HEK293 (cell line): ENCODE results near the gene POFUT2.

Source experiments
- CTCF ChIA-PET: fragments of 350-600 bp; formaldehyde crosslinking; extraction: SDS; loops from one replicate; lab custom pipeline; 2021; ENCODE audit warnings: antibody characterized with exemption; lab: Yijun Ruan, JAX
- POLR2A ChIA-PET: fragments of 300-600 bp; formaldehyde crosslinking; extraction: SDS; loops from one replicate; lab custom pipeline; 2020; ENCODE audit warnings: antibody characterized with exemption, inconsistent platforms; lab: Yijun Ruan, JAX
- H3K27ac ChIP-seq: fragments of 200-500 bp; sonication (Bioruptor generic); 2 replicates; pipeline ENCODE4 v1.5.1; 2014; ENCODE audit warnings: low read depth, low read length, control low read depth, inconsistent platforms; ENCODE audit errors: extremely low read depth
- H3K36me3 ChIP-seq, 2 experiments: fragments of 200-500 bp in 1 of 2; sonication (Bioruptor generic) in 1 of 2; 1 replicate in 1 of 2; 2 replicates in 1 of 2; pipeline ENCODE4 v1.5.1; 2014 to 2017; ENCODE audit warnings: inconsistent platforms in 2 of 2, low read length in 2 of 2; ENCODE audit not compliant: control insufficient read depth in 2 of 2, insufficient read depth in 1 of 2
- H3K4me1 ChIP-seq: fragments of 200-500 bp; sonication (Bioruptor generic); 2 replicates; pipeline ENCODE4 v1.5.1; 2014; ENCODE audit warnings: mild to moderate bottlenecking, low read length, inconsistent platforms; ENCODE audit not compliant: control insufficient read depth, insufficient read depth
- H3K4me3 ChIP-seq: 2 replicates; pipeline ENCODE4 v1.5.1; 2011; ENCODE audit warnings: low read depth, mild to moderate bottlenecking, control low read depth, low read length, moderate library complexity
- H3K9me3 ChIP-seq: fragments of 200-500 bp; sonication (Bioruptor generic); 2 replicates; pipeline ENCODE4 v1.5.1; 2014; ENCODE audit warnings: low read depth, low read length, inconsistent platforms; ENCODE audit not compliant: control insufficient read depth, insufficient read depth
- GFI1B ChIP-seq: fragments of 450-650 bp; formaldehyde crosslinking; IDR thresholded peaks from 2 replicates; pipeline ENCODE4 v1.5.1; 2016; ENCODE audit warnings: missing biosample characterization, missing genetic modification characterization
- SCRT1 ChIP-seq: fragments of 450-650 bp; formaldehyde crosslinking; IDR thresholded peaks from 2 replicates; pipeline ENCODE4 v1.5.1; 2016; ENCODE audit warnings: missing biosample characterization, missing genetic modification characterization, borderline replicate concordance
- ZBTB17 ChIP-seq: fragments of 450-650 bp; formaldehyde crosslinking; IDR thresholded peaks from 2 replicates; pipeline ENCODE4 v1.5.1; 2016; ENCODE audit warnings: missing biosample characterization, missing genetic modification characterization
- ZFP37 ChIP-seq: fragments of 450-650 bp; formaldehyde crosslinking; IDR thresholded peaks from 2 replicates; pipeline ENCODE4 v1.5.1; 2016; ENCODE audit warnings: missing biosample characterization, missing genetic modification characterization
- ZNF133 ChIP-seq: fragments of 450-650 bp; formaldehyde crosslinking; IDR thresholded peaks from 2 replicates; pipeline ENCODE4 v1.5.1; 2016; ENCODE audit warnings: missing biosample characterization, missing genetic modification characterization
- ZNF24 ChIP-seq: fragments of 450-650 bp; formaldehyde crosslinking; IDR thresholded peaks from 2 replicates; pipeline ENCODE4 v1.5.1; 2016; ENCODE audit warnings: missing biosample characterization, missing genetic modification characterization
- ZNF324 ChIP-seq: fragments of 450-650 bp; formaldehyde crosslinking; IDR thresholded peaks from 2 replicates; pipeline ENCODE4 v1.5.1; 2016; ENCODE audit warnings: missing biosample characterization, missing genetic modification characterization
- ZNF777 ChIP-seq: fragments of 450-650 bp; formaldehyde crosslinking; IDR thresholded peaks from 2 replicates; pipeline ENCODE4 v1.5.1; 2017; ENCODE audit warnings: missing biosample characterization, missing genetic modification characterization, borderline replicate concordance
- ZNF791 ChIP-seq: fragments of 450-650 bp; formaldehyde crosslinking; IDR thresholded peaks from 2 replicates; pipeline ENCODE4 v1.5.1; 2016; ENCODE audit warnings: missing biosample characterization, missing genetic modification characterization
- ZNF830 ChIP-seq: fragments of 450-650 bp; IDR thresholded peaks from 2 replicates; pipeline ENCODE4 v1.5.0; 2018; ENCODE audit warnings: missing biosample characterization, missing genetic modification characterization, low read depth, mild to moderate bottlenecking, moderate library complexity
- TF ChIP-seq, protein P1 (sequence below): fragments of 450-650 bp; formaldehyde crosslinking; IDR thresholded peaks from 2 replicates; pipeline ENCODE4 v1.5.1; 2016; ENCODE audit warnings: missing biosample characterization, missing genetic modification characterization
- TF ChIP-seq, protein P2 (sequence below): fragments of 450-650 bp; formaldehyde crosslinking; IDR thresholded peaks from 2 replicates; pipeline ENCODE4; 2016; ENCODE audit warnings: missing biosample characterization, missing genetic modification characterization
- TF ChIP-seq, protein P3 (sequence below): fragments of 450-650 bp; formaldehyde crosslinking; IDR thresholded peaks from 2 replicates; pipeline ENCODE4 v1.5.1; 2016; ENCODE audit warnings: missing biosample characterization, missing genetic modification characterization
- TF ChIP-seq, protein P4 (sequence below): fragments of 450-650 bp; formaldehyde crosslinking; IDR thresholded peaks from 2 replicates; pipeline ENCODE4 v1.5.1; 2016; ENCODE audit warnings: missing biosample characterization, missing genetic modification characterization
- TF ChIP-seq, protein P5 (sequence below): fragments of 450-650 bp; formaldehyde crosslinking; IDR thresholded peaks from 2 replicates; pipeline ENCODE4 v1.5.1; 2016; ENCODE audit warnings: missing biosample characterization, missing genetic modification characterization, borderline replicate concordance
- TF ChIP-seq, protein P6 (sequence below): fragments of 450-650 bp; formaldehyde crosslinking; IDR thresholded peaks from 2 replicates; pipeline ENCODE4 v1.5.1; 2016; ENCODE audit warnings: missing biosample characterization, missing genetic modification characterization

POFUT2 gene

DNA sequence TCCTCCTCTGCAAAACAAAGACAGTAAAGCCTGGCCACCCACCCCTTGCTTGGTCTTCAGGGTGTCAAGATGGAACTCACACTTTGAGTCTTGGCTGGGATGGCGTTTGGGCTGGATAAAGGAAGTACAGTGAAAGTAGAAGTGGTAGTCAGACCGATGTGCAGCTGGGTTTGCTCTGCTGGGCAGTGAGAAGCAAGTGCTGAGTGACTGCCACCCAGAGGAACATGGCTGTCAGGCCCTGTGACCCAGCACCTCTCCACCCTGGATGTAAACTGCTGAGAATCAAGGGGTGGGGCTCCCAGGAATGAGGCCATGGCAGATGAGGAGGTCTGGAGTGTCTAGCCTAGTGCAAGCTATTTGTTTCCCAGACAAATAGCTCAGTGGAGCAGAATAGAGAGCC lies 51.2 kb downstream of the POFUT2 start:
- no peaks in the 10 kb centered on the region for H3K9me3 ChIP-seq
- no peak overlapping the region for H3K4me3 ChIP-seq
- TF ChIP-seq ZNF324 (tag by site-specific recombination) (no peak), ZNF133 (tag by site-specific recombination) (0 out of 2 replicates have a peak, but pooled peaks have one; percentile 47)
- no peaks in the 10 kb centered on the region for H3K4me1 ChIP-seq
- ChIA-PET CTCF (interaction anchor here (1.2 kb wide), 1 partner anchor 98 kb away, joined by 4 read pairs; no protein-coding TSS in a partner anchor), POLR2A (no interaction called here)
- no peak overlapping the region for H3K27ac ChIP-seq
- H3K36me3 ChIP-seq = no peaks in the 10 kb centered on the region

DNA sequence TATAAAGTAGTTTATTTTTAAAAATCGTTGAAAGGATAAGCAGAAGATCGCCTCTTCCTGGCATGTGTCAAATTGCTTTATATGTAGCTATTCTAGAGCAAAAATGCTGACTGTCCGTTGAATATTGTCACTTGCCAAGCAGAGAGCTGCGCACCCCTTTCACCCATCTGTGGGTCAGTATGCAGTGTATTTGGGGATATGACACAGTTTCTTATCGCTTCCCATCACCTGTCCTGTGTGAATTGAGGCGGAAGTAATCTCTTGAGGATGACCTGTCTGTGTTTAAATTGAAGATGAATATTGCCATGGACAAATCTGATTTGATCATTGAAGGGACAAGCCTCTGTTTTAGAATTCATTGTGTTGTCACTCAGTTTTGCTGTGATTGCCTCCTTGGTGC lies 52.2 kb downstream of the POFUT2 start:
- TF ChIP-seq, protein P1, sequence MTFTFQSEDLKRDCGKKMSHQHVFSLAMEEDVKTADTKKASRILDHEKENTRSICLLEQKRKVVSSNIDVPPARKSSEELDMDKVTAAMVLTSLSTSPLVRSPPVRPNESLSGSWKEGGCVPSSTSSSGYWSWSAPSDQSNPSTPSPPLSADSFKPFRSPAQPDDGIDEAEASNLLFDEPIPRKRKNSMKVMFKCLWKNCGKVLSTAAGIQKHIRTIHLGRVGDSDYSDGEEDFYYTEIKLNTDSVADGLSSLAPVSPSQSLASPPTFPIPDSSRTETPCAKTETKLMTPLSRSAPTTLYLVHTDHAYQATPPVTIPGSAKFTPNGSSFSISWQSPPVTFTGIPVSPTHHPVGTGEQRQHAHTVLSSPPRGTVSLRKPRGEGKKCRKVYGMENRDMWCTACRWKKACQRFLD (tag by site-specific recombination) = no peak
- TF ChIP-seq, protein P2, sequence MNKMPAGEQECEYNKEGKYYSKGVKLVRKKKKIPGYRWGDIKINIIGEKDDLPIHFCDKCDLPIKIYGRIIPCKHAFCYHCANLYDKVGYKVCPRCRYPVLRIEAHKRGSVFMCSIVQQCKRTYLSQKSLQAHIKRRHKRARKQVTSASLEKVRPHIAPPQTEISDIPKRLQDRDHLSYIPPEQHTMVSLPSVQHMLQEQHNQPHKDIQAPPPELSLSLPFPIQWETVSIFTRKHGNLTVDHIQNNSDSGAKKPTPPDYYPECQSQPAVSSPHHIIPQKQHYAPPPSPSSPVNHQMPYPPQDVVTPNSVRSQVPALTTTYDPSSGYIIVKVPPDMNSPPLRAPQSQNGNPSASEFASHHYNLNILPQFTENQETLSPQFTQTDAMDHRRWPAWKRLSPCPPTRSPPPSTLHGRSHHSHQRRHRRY = no peak
- TF ChIP-seq, protein P3, sequence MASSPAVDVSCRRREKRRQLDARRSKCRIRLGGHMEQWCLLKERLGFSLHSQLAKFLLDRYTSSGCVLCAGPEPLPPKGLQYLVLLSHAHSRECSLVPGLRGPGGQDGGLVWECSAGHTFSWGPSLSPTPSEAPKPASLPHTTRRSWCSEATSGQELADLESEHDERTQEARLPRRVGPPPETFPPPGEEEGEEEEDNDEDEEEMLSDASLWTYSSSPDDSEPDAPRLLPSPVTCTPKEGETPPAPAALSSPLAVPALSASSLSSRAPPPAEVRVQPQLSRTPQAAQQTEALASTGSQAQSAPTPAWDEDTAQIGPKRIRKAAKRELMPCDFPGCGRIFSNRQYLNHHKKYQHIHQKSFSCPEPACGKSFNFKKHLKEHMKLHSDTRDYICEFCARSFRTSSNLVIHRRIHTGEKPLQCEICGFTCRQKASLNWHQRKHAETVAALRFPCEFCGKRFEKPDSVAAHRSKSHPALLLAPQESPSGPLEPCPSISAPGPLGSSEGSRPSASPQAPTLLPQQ (tag by site-specific recombination) = no peak
- no peak for TF ChIP-seq GFI1B (tag by site-specific recombination)
- no peak for TF ChIP-seq ZNF777 (tag by site-specific recombination)
- TF ChIP-seq, protein P4, sequence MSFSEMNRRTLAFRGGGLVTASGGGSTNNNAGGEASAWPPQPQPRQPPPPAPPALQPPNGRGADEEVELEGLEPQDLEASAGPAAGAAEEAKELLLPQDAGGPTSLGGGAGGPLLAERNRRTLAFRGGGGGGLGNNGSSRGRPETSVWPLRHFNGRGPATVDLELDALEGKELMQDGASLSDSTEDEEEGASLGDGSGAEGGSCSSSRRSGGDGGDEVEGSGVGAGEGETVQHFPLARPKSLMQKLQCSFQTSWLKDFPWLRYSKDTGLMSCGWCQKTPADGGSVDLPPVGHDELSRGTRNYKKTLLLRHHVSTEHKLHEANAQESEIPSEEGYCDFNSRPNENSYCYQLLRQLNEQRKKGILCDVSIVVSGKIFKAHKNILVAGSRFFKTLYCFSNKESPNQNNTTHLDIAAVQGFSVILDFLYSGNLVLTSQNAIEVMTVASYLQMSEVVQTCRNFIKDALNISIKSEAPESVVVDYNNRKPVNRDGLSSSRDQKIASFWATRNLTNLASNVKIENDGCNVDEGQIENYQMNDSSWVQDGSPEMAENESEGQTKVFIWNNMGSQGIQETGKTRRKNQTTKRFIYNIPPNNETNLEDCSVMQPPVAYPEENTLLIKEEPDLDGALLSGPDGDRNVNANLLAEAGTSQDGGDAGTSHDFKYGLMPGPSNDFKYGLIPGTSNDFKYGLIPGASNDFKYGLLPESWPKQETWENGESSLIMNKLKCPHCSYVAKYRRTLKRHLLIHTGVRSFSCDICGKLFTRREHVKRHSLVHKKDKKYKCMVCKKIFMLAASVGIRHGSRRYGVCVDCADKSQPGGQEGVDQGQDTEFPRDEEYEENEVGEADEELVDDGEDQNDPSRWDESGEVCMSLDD (tag by site-specific recombination) = no peak
- no peak for TF ChIP-seq SCRT1
- TF ChIP-seq, protein P5, sequence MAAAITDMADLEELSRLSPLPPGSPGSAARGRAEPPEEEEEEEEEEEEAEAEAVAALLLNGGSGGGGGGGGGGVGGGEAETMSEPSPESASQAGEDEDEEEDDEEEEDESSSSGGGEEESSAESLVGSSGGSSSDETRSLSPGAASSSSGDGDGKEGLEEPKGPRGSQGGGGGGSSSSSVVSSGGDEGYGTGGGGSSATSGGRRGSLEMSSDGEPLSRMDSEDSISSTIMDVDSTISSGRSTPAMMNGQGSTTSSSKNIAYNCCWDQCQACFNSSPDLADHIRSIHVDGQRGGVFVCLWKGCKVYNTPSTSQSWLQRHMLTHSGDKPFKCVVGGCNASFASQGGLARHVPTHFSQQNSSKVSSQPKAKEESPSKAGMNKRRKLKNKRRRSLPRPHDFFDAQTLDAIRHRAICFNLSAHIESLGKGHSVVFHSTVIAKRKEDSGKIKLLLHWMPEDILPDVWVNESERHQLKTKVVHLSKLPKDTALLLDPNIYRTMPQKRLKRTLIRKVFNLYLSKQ (tag by site-specific recombination) = no peak
- TF ChIP-seq ZBTB17 = no peak
- no peak for TF ChIP-seq ZNF24 (tag by site-specific recombination)
- no peak for TF ChIP-seq ZNF830 (tag by site-specific recombination)
- no peak for TF ChIP-seq ZFP37
- TF ChIP-seq, protein P6, sequence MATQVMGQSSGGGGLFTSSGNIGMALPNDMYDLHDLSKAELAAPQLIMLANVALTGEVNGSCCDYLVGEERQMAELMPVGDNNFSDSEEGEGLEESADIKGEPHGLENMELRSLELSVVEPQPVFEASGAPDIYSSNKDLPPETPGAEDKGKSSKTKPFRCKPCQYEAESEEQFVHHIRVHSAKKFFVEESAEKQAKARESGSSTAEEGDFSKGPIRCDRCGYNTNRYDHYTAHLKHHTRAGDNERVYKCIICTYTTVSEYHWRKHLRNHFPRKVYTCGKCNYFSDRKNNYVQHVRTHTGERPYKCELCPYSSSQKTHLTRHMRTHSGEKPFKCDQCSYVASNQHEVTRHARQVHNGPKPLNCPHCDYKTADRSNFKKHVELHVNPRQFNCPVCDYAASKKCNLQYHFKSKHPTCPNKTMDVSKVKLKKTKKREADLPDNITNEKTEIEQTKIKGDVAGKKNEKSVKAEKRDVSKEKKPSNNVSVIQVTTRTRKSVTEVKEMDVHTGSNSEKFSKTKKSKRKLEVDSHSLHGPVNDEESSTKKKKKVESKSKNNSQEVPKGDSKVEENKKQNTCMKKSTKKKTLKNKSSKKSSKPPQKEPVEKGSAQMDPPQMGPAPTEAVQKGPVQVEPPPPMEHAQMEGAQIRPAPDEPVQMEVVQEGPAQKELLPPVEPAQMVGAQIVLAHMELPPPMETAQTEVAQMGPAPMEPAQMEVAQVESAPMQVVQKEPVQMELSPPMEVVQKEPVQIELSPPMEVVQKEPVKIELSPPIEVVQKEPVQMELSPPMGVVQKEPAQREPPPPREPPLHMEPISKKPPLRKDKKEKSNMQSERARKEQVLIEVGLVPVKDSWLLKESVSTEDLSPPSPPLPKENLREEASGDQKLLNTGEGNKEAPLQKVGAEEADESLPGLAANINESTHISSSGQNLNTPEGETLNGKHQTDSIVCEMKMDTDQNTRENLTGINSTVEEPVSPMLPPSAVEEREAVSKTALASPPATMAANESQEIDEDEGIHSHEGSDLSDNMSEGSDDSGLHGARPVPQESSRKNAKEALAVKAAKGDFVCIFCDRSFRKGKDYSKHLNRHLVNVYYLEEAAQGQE (tag by site-specific recombination) = no peak
- no peak for TF ChIP-seq ZNF791 (tag by site-specific recombination)
- TF ChIP-seq, all 188 proteins: peak for 0
- no peak overlapping the region for H3K4me3 ChIP-seq
- CTCF ChIA-PET = interaction anchor here (3.1 kb wide), 1 partner anchor 95 kb away, joined by 11 read pairs; no protein-coding TSS in a partner anchor
- no peaks in the 10 kb centered on the region for H3K9me3 ChIP-seq
- H3K36me3 ChIP-seq = no peaks in the 10 kb centered on the region
- no peak overlapping the region for H3K27ac ChIP-seq
- H3K4me1 ChIP-seq = no peaks in the 10 kb centered on the region
- POLR2A ChIA-PET = no interaction called here
